Ectodermal cell (in vitro differentiated cells): ENCODE data around the gene ARPC1A.
"Not testable (repeated sequence)": the region's sequence is repeated elsewhere in the genome, so short reads cannot be mapped to it uniquely, and the experiment has no call there.

Source experiments
- H3K27ac ChIP-seq: 2 replicates; pipeline ENCODE4 v1.7.0; 2013; ENCODE audit warnings: mild to moderate bottlenecking, low read depth, low read length; ENCODE audit not compliant: insufficient read depth, poor library complexity, severe bottlenecking
- H3K27me3 ChIP-seq: 2 replicates; pipeline ENCODE4 v1.7.0; 2013; ENCODE audit warnings: mild to moderate bottlenecking, low read length; ENCODE audit not compliant: insufficient read depth, control insufficient read depth, poor library complexity, severe bottlenecking
- H3K36me3 ChIP-seq: one replicate; pipeline ENCODE4 v1.7.0; 2013; ENCODE audit warnings: low read length; ENCODE audit not compliant: control insufficient read depth, insufficient read depth
- H3K4me1 ChIP-seq: one replicate; pipeline ENCODE4 v1.7.0; 2013; ENCODE audit warnings: low read length; ENCODE audit not compliant: control insufficient read depth, insufficient read depth
- H3K4me3 ChIP-seq: 2 replicates; pipeline ENCODE4 v1.7.0; 2013; ENCODE audit warnings: low read depth, low read length, control low read depth; ENCODE audit not compliant: insufficient read depth
- H3K9me3 ChIP-seq: 2 replicates; pipeline ENCODE4 v1.7.0; 2013; ENCODE audit warnings: mild to moderate bottlenecking, low read length, moderate library complexity; ENCODE audit not compliant: control insufficient read depth
- WGBS, 2 experiments: methylation state at CpG; one replicate each; pipeline ENCODE4 v1.1.7; 2013; ENCODE audit warnings: missing lambda C conversion rate in 2 of 2; 5-methylcytosine and 5-hydroxymethylcytosine counted together

ARPC1A gene

DNA sequence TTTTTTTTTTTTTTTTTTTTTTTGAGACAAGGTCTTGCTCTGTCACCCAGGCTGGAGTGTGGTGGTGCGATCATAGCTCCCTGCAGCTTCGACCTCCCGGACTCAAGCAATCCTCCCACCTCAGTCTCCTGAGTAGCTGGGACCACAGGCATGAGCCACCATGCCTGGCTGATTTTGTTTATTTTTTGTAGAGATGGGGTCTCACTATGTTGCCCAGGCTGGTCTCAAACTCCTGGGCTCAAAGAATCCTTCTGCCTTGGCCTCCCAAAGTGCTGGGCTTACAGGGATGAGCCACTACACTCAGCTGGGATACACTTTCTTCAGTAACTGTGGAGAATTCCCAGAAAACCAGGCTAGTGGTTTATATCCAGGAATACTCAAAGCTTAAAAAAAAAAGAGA lies 24.9 kb downstream of the ARPC1A start:
- not testable (repeated sequence) for H3K9me3 ChIP-seq, H3K4me3 ChIP-seq, H3K27me3 ChIP-seq, H3K4me1 ChIP-seq, H3K27ac ChIP-seq
- WGBS, 2 experiments: 90 to 97% methylated on average over 3 of the region's 3 CpGs
- H3K36me3 ChIP-seq: peaks cover 14% of the 10 kb centered on the region

GRCh38 chr7:99352247-99352646 lies 26.5 kb downstream of the ARPC1A start:
- no peak overlapping the region for H3K4me3 ChIP-seq
- no peaks in the 10 kb centered on the region for H3K9me3 ChIP-seq
- 91 to 94% methylated on average over 5 of the region's 5 CpGs for WGBS, 2 experiments
- no peaks in the 10 kb centered on the region for H3K27me3 ChIP-seq
- H3K27ac ChIP-seq: no peak overlapping the region
- peaks cover 17% of the 10 kb centered on the region for H3K36me3 ChIP-seq
- H3K4me1 ChIP-seq: no peaks in the 10 kb centered on the region

GRCh38 chr7:99355098-99355497 lies 29.4 kb downstream of the ARPC1A start:
- H3K4me3 ChIP-seq: no peak overlapping the region
- H3K27me3 ChIP-seq: no peaks in the 10 kb centered on the region
- no peaks in the 10 kb centered on the region for H3K9me3 ChIP-seq
- no peaks in the 10 kb centered on the region for H3K4me1 ChIP-seq
- 95 to 96% methylated on average over 7 of the region's 7 CpGs for WGBS, 2 experiments
- H3K36me3 ChIP-seq: peaks cover 27% of the 10 kb centered on the region
- no peak overlapping the region for H3K27ac ChIP-seq

DNA sequence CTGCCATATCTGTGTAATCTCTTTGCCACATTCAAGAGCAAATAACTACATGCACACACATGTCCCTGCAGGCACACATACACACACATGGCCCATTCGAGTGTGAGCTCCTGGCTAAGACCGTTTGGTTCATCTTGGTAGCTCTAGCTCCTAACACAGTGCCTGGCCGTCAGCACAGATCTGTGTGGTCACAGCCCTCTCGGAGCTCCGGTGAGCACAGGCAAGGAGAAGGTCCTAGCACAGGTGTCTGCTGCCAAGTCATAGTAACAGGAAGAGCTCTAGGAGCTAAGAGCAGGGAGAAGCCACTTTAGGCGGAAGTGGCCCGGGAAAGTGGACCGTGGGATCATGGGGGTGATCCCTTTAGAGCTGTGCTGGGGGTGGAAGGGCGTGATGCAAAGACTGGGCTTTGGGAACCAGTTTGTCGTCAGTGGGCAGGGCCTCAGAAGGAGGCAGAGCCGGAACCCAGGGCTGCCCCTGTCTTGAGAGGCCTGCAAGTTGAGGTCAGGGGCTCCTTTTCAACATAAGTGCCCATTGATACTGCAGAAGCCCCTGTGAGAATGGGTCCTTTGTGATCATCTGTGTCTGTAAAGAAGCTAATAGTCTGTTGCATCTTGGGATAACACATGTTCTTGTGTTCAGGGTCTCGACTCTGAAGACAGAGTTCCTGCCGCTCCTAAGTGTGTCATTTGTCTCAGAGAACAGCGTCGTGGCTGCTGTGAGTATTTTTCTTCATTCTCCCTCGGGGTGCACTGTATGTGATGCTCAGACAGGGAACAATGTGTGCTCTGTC lies 32.2 kb downstream of the ARPC1A start:
- peak overlapping the region; percentile 33 for H3K27ac ChIP-seq
- H3K27me3 ChIP-seq: no peaks in the 10 kb centered on the region
- H3K4me1 ChIP-seq: no peaks in the 10 kb centered on the region
- 96% methylated on average over 16 of the region's 16 CpGs for WGBS, 2 experiments
- no peaks in the 10 kb centered on the region for H3K9me3 ChIP-seq
- H3K4me3 ChIP-seq: no peak overlapping the region
- H3K36me3 ChIP-seq: peaks cover 29% of the 10 kb centered on the region

DNA sequence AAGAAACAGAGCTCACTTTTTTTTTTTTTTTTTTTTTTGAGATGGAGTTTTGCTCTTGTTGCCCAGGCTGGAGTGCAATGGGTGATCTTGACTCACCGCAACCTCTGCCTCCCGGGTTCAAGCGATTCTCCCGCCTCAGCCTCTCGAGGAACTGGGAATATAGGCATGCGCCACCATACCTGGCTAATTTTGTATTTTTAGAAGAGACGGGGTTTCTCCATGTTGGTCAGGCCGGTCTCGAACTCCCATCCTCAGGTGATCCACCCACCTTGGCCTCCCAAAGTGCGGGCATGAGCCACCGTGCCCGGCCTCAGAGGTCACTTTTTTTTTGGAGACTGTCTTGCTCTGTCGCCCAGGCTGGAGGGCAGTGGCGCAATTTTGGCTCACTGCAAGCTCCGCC lies 32.8 kb downstream of the ARPC1A start:
- WGBS, 2 experiments: 94 to 95% methylated on average over 15 of the region's 15 CpGs
- H3K4me1 ChIP-seq, H3K27ac ChIP-seq, H3K27me3 ChIP-seq, H3K4me3 ChIP-seq, H3K9me3 ChIP-seq: not testable (repeated sequence)
- H3K36me3 ChIP-seq: peaks cover 34% of the 10 kb centered on the region

DNA sequence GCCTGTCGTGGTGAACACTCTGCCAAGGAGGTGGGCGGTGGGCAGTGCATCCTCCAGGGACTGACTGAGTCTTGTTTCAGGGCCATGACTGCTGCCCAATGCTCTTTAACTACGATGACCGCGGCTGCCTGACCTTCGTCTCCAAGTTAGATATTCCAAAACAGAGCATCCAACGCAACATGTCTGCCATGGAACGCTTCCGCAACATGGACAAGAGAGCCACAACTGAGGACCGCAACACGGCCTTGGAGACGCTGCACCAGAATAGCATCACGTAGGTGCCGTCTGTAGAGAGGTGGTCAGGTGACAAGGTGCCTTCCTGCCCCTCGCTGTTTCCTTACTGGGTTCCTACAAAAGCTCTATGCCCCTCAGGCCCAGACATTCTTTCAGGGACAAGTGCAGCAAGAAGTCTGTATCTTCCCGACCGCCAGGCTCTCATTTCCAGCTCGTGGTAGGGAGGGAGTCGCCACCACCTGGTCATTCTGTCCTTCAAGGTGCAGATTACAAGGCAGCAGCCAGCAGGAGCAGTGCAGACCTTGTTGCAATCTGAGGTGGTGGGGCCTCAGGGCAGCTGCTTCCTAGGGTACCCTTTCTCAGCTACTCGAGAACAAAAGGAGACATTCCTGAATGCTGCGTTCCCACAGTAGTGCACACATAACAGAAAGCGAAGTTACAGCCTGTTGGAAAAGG lies 33.9 kb downstream of the ARPC1A start:
- Histone ChIP-seq H3K27ac (no peak overlapping the region), H3K9me3 (no peaks in the 10 kb centered on the region), H3K27me3 (no peaks in the 10 kb centered on the region), H3K36me3 (peaks cover 44% of the 10 kb centered on the region), H3K4me1 (no peaks in the 10 kb centered on the region), H3K4me3 (no peak overlapping the region)
- 92% methylated on average over 22 of the region's 22 CpGs for WGBS, 2 experiments

DNA sequence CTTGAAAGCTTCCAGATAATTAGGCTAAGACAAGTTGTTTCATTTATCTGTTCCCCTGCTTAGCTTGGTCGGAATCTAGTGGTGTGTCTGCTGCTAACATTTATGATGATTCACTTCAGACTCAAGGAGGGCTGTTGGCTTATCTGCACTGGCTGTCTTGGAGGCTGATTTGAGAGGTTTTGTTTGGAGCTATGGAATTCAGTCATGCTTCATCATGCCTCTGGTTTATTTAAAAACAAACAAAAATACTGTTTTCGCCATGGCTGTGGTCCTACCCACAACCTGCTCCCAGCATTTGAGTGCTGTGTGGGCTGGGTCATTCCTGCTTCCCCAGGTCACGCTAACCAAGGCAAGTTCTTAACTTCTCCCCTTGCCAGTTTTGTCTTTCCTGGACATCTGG lies 37.1 kb downstream of the ARPC1A start:
- 94% methylated on average over 3 of the region's 3 CpGs for WGBS, 2 experiments
- H3K4me3 ChIP-seq: no peak overlapping the region
- peaks cover 48% of the 10 kb centered on the region for H3K36me3 ChIP-seq
- H3K27ac ChIP-seq: no peak overlapping the region
- H3K27me3 ChIP-seq: no peaks in the 10 kb centered on the region
- no peaks in the 10 kb centered on the region for H3K9me3 ChIP-seq
- peaks cover 7% of the 10 kb centered on the region for H3K4me1 ChIP-seq

DNA sequence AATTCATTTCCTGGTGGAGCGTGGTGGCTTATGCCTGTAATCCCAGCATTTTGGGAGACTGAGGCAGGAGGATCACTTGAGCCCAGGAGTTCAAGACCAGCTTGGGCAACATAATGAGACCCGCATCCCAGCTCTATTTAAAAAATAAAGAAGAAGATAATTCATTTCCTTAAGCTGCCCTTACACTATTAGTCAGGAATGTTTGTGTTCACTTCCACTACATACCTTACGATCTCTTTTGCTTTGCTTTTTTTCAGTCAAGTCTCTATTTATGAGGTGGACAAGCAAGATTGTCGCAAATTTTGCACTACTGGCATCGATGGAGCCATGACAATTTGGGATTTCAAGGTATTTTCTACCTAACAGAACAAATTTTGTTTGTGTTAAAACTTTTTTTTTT lies 37.6 kb downstream of the ARPC1A start:
- no peaks in the 10 kb centered on the region for H3K27me3 ChIP-seq
- no peak overlapping the region for H3K27ac ChIP-seq
- 95 to 98% methylated on average over 5 of the region's 5 CpGs for WGBS, 2 experiments
- H3K4me3 ChIP-seq: no peak overlapping the region
- no peaks in the 10 kb centered on the region for H3K9me3 ChIP-seq
- peaks cover 7% of the 10 kb centered on the region for H3K4me1 ChIP-seq
- peaks cover 43% of the 10 kb centered on the region for H3K36me3 ChIP-seq

GRCh38 chr7:99365318-99366141 lies 39.8 kb downstream of the ARPC1A start:
- H3K36me3 ChIP-seq: peaks cover 31% of the 10 kb centered on the region
- no peaks in the 10 kb centered on the region for H3K27me3 ChIP-seq
- H3K4me1 ChIP-seq: peaks cover 7% of the 10 kb centered on the region
- 89 to 91% methylated on average over 16 to 17 of the region's 17 CpGs for WGBS, 2 experiments
- no peaks in the 10 kb centered on the region for H3K9me3 ChIP-seq
- no peak overlapping the region for H3K4me3 ChIP-seq
- no peak overlapping the region for H3K27ac ChIP-seq

GRCh38 chr7:99366646-99367045 lies 40.9 kb downstream of the ARPC1A start:
- Histone ChIP-seq H3K4me1 (peaks cover 7% of the 10 kb centered on the region), H3K27me3 (no peaks in the 10 kb centered on the region), H3K4me3 (no peak overlapping the region), H3K36me3 (peaks cover 26% of the 10 kb centered on the region), H3K9me3 (no peaks in the 10 kb centered on the region), H3K27ac (no peak overlapping the region)
- 65 to 67% methylated on average over 11 of the region's 11 CpGs for WGBS, 2 experiments
